Posterior cingulate gyrus (tissue), 11 donors: ENCODE results near the gene NRTN.
A peak's percentile ranks its signal among the peaks of the same experiment; 100 is the strongest.
"Not testable (repeated sequence)": the region's sequence is repeated elsewhere in the genome, so short reads cannot be mapped to it uniquely, and the experiment has no call there.

Experiments used
- DNase-seq, 10 donors: peaks; one replicate each; pipeline versions ENCODE4 v3.0.0 to v3.0.0-alpha.2; 2020 to 2021; ENCODE audit warnings: mixed read lengths in 3 of 10
- intact Hi-C: fragments of 100-400 bp; cut with DNase I; formaldehyde crosslinking; loops from one replicate; pipeline ENCODE4 v1.15.1; 2023

The NRTN gene

GRCh38 chr19:5829567-5830310 is 24.9 kb downstream of the NRTN start:
- intact Hi-C loops, result no loop called here
- DNase-seq, result no peak

- peak in 1 of 10 donors; percentile 50 for DNase-seq
- intact Hi-C loops, result no loop called here
Observed at GRCh38 chr19:5831159-5831558, 26.3 kb downstream of the NRTN start.

GRCh38 chr19:5832061-5832460 is 27.2 kb downstream of the NRTN start:
- peak in 1 of 10 donors; percentile 52 for DNase-seq
- intact Hi-C loops, result no loop called here

- DNase-seq, result peak in 1 of 10 donors; percentile 15
- intact Hi-C loops, result no loop called here
Observed at GRCh38 chr19:5832527-5833216, 27.8 kb downstream of the NRTN start.

- intact Hi-C loops, result no loop called here
- DNase-seq, result no peak
Observed at GRCh38 chr19:5837761-5838352, 33.0 kb downstream of the NRTN start.

- peak in 1 of 10 donors; percentile 40 for DNase-seq
- intact Hi-C loops, result no loop called here
Observed at GRCh38 chr19:5838353-5839064, 33.6 kb downstream of the NRTN start.

- DNase-seq, result peak in 1 of 10 donors; percentile 25
- intact Hi-C loops, result no loop called here
Observed at GRCh38 chr19:5839065-5840017, 34.5 kb downstream of the NRTN start, which contains the start of gene FUT6. Gene FUT6, minus strand, starts transcription at chr19:5839702. Its CDS starts 7,135 bp downstream, at chr19:5832567.

- peak in 1 of 10 donors; percentile 24 for DNase-seq
- intact Hi-C loops, result not testable (repeated sequence)
Observed at GRCh38 chr19:5841735-5842111, 36.9 kb downstream of the NRTN start.

- DNase-seq, result no peak
- intact Hi-C loops, result no loop called here
Observed at GRCh38 chr19:5843295-5843927, 38.5 kb downstream of the NRTN start.

GRCh38 chr19:5844456-5845433 is 39.9 kb downstream of the NRTN start:
- intact Hi-C loops, result no loop called here
- DNase-seq, result peak in 1 of 10 donors; percentile 23

GRCh38 chr19:5847846-5848245 is 43.0 kb downstream of the NRTN start:
- intact Hi-C loops, DNase-seq: not testable (repeated sequence)

GRCh38 chr19:5848621-5849020 is 43.8 kb downstream of the NRTN start:
- intact Hi-C loops, DNase-seq: not testable (repeated sequence)

- no peak for DNase-seq
- intact Hi-C loops, result no loop called here
Observed at GRCh38 chr19:5850189-5850588, 45.3 kb downstream of the NRTN start.

- no peak for DNase-seq
- intact Hi-C loops, result no loop called here
Observed at GRCh38 chr19:5850743-5851293, 46.0 kb downstream of the NRTN start.

GRCh38 chr19:5851302-5851701 is 46.4 kb downstream of the NRTN start, which contains the start of gene FUT3:
Gene FUT3, minus strand, starts transcription at chr19:5851449.
- intact Hi-C loops, result no loop called here
- no peak for DNase-seq

GRCh38 chr19:5854121-5854520 is 49.3 kb downstream of the NRTN start:
- DNase-seq, intact Hi-C loops: not testable (repeated sequence)

- DNase-seq, intact Hi-C loops: not testable (repeated sequence)
Observed at GRCh38 chr19:5855151-5855550, 50.3 kb downstream of the NRTN start.
